Hematopoietic multipotent progenitor cell (in vitro differentiated cells): ENCODE results near the gene SSH2. TPM values are rescaled to one million over a fixed set of nuclear protein-coding genes. Genes with fewer than 3 reads are reported as not detected.
"Not testable (repeated sequence)": the region's sequence is repeated elsewhere in the genome, so short reads cannot be mapped to it uniquely, and the experiment has no call there.

Experiments
- DNase-seq, 3 donors: peaks; one replicate each; pipeline ENCODE4 v3.0.0-alpha.2; 2011 to 2015; ENCODE audit warnings: low read depth in 2 of 3, low spot score in 2 of 3
- total RNA-seq: library from RNA; depleted of rRNA; stranded (reverse); fragments of >200 nt; gene quantifications from one replicate; pipeline ENCODE4 v1.2.3, GENCODE V29; 2012

The SSH2 gene
- total RNA-seq, 1 donor: 19.7 TPM

DNA sequence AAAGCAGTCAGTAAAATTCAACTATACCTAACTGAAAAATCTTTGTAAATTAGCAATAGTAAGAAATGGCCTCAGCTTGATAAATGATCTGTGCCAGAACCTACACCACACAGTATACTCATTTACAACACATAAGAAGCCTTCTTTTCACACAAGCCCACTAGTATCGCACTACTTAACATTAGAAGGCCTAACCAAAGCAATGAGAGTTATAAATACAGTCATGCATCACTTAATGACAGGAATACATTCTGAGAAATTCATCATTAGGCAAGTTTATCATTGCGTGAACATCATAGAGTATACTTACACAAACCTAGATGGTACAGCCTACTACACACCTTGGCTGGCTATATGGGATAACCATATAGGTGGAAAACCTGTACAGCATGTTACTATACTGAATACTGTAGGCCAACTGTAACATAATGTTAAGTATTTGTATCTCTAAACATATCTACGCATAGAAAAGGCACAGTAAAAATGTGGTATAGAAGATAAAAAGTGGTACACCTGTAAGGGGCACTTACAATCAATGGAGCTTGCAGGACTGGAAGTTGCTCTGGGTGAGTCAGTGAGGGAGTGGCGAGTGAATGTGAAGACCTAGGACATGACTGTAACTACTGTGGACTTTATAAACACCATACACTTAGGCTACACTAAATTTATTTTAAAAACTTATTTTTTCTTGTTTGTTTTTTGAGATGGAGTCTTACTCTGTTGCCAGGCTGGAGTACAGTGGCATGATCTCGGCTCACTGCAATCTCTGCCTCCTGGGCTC is 180.8 kb downstream of the SSH2 start:
- DNase-seq: no peak

- no peak for DNase-seq
Observed at GRCh38 chr17:29748400-29748799, 181.6 kb downstream of the SSH2 start.

GRCh38 chr17:29747660-29748059 is 182.4 kb downstream of the SSH2 start:
- no peak for DNase-seq

- no peak for DNase-seq
Observed at GRCh38 chr17:29746669-29747068, 183.4 kb downstream of the SSH2 start.

GRCh38 chr17:29744121-29744520 is 185.9 kb downstream of the SSH2 start:
- DNase-seq: no peak

GRCh38 chr17:29742210-29742513 is 187.9 kb downstream of the SSH2 start:
- DNase-seq: no peak

DNA sequence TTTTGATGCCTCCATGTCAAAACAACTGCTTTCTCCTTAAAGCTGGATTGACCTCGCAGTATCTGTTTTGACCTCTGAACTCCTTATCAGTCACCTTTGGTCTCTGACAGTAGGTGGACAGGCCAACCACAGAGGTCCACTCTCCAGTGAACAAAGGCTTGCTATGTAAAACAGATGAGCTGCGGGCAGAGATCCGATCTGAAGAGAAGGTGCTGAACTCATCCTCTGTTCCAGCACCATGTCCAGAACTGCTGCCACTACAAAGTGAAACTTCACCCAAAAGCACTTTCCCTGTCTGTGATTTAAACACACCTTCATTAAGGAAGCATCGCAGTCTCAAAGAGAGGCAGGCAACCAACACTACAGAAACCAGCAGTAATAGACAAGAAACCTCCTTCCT is 190.0 kb downstream of the SSH2 start:
- DNase-seq: no peak

GRCh38 chr17:29734640-29735039 is 195.4 kb downstream of the SSH2 start:
- no peak for DNase-seq

DNA sequence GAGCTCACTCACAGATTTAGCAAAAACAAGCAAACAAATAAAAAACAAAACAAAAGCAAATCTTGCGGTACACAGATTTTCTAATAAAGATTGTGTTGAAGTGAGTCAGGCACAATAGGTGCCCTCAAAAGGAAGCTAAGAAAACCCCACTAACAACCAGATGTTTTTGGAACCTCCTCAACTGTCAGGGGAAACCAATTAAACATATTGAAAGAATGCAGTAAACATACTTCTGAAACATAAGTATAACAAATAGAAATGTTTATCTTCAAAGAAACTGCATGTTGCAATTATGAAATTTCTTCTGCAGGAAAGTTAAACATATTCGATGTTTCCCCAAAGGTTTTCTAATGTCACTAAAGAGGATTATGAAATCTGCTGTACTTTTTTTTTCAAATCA is 196.9 kb downstream of the SSH2 start:
- no peak for DNase-seq

DNA sequence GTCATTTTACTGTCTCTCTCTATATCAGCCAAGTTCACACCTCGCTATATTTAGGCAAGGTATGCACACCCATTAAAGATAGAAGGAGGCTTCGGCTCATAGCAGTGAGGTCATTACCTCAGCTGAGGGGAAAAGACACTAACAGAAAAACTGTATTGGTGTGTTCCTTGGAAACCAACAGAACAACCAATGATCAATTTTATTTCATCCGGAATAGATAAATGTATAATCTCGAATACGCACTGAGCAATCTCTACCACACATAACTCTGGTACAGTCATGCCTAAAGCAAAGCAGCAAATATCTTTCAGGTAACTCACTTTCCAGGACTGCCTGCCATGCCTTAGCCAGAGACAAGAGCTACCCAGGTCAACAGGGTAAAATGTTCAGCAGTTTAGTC is 197.4 kb downstream of the SSH2 start:
- no peak for DNase-seq

DNA sequence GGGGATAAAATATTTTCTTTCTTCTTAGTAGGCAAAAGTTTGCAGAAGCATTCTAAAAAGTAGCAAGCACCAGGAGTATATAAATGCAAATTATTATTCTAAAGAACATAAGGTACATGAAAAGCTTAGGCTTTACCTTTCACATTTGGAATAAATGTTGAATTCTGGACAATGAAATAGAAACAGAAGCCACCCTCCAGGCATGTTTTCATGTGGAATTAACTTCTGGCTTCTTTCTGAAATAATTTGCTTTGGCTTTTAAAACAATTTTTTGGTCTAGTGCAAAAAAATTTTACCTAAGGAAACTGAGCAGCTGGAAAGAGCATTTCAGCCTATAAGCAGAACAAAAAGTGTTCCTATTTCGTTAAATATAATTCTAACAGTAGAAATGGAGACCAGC is 197.8 kb downstream of the SSH2 start:
- no peak for DNase-seq

- no peak for DNase-seq
Observed at GRCh38 chr17:29731589-29731929, 198.5 kb downstream of the SSH2 start.

- DNase-seq: no peak
Observed at GRCh38 chr17:29728490-29728889, 201.5 kb downstream of the SSH2 start.

DNA sequence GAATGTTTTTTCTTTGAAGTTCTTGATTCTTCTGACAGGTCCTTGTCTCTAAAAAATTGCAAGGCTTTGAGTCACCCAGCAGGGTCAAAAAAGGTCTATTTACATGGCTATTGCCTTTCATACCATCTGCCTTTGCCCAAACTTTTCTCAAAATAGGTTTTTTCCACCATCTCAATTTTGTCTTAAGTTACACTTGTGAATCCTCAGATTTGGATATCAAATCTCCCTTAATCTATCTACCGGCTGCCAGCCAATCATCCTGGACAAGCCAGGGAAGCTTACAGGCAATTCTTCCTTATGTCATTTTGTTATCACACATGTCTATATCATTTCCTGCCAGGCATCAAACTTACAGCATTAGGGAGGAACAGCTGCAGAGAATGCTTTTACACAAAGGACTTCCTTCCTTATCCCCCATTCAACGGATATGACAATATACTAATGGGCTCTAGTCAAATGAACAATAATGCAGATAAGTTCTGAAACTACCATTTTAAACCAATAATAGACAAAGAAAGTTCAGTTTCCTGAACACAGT is 203.2 kb downstream of the SSH2 start:
- DNase-seq: peak in 2 of 3 donors; percentile 72 to 86

DNA sequence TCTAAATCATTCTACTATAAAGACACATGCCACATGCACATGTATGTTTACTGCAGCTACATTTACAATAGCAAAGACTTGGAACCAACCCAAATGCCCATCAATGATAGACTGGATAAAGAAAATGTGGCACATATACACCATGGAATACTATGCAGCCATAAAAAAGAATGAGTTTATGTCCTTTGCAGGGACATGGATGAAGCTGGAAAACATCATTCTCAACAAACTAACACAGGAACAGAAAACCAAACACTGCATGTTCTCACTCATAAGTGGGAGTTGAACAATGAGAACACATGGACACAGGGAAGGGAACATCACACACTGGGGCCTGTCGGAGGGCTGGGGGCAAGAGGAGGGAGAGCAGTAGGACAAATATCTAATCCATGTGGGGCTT is 204.6 kb downstream of the SSH2 start:
- DNase-seq: not testable (repeated sequence)

GRCh38 chr17:29723278-29724047 is 206.6 kb downstream of the SSH2 start:
- peak in 2 of 3 donors; percentile 40 to 65 for DNase-seq

DNA sequence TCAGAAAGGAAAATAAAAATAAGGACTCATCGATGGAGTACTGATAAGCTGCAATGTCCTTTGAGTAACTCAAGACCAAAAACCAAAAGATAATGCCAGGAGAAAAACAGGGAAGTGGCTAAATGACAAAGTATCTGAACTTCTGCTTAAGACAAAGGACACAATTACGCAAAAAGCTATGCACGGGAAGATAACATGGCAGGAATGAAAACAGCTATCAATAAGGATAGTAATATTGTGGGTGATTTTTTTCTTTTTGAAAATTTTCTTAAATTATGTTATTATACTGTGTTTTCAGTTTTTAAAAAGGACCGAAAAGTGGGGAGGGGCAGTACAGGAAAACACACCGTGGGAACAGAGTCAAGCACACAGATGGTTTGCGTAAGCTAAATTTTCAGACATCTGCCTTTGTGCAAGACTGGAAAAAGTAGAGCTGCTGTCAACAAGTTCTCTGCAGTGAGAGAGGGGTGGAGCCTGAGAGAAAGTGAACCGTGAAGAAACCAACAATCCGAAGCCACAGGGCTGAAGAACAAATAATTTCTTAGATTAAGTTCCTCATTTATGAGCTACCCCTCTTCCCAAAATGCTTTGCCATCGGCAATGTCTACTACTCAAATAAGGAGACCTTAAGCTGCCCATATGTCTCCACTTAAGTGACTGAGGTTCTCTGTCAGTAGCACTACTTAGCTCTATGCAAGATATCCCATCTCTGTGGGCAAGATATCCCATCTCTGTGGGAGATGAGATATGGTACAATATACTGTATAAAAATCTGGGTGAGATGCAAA is 207.4 kb downstream of the SSH2 start:
- DNase-seq: peak in 2 of 3 donors; percentile 84 to 94

GRCh38 chr17:29720551-29720950 is 209.5 kb downstream of the SSH2 start:
- DNase-seq: no peak

DNA sequence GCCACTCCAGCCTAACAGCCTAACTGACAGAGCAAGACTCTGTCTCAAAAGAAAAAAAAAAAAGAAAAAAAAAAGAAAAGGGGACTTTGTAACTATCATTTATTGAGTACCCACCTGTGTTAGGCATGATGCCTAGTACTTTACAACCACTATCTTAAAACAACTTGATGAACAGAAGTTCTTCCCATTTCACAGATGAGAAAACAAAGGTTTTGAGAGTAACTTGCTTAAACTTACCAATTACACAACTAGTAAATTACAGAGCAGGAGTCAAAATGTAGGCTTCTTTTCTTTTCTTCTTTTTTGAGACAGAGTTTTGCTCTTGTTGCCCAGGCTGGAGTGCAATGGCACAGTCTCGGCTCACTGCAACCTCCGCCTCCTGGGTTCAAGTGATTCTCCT is 210.6 kb downstream of the SSH2 start:
- DNase-seq: no peak

DNA sequence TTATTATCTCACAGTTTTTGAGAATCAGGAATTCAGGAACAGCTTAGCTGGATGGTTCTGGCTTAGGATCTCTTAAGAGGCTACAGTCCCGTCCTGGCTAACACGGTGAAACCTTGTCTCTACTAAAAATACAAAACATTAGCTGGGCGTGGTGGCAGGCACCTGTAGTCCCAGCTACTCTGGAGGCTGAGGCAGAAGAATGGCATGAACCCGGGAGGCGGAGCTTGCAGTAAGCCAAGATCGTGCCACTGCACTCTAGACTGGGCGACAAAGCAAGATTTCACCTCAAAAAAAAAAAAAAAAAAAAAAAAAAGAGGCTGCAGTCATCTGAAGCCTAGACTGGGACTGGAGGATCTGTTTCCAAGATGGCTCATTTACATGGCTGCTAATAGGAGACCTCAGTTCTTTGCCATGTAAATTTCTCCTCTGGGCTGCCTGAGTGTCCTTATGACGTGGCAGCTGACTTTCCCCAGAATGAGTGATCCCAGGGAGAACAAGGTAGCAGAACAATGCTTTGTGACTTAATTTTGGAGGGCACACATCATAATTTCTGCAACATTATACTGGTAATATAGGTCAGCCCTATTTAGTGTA is 211.5 kb downstream of the SSH2 start:
- DNase-seq: no peak

- DNase-seq: no peak
Observed at GRCh38 chr17:29717817-29718216, 212.2 kb downstream of the SSH2 start.
